ENCODE measurements around the gene ZNF157.

Gene ZNF157

GRCh38 chrX:47446971-47447370 is 76.6 kb downstream of the ZNF157 start:
- no peak for DNase-seq (ENCODE audit: low read depth, low spot score)

GRCh38 chrX:47447607-47448006 is 77.2 kb downstream of the ZNF157 start:
- DNase-seq (ENCODE audit: low read depth, low spot score): no peak

GRCh38 chrX:47448165-47448806 is 77.9 kb downstream of the ZNF157 start:
- no peak for DNase-seq (ENCODE audit: low read depth, low spot score)

- no peak for DNase-seq (ENCODE audit: low read depth, low spot score)
Observed at GRCh38 chrX:47452112-47452511, 81.7 kb downstream of the ZNF157 start.

- DNase-seq (ENCODE audit: low read depth, low spot score): no peak
Observed at GRCh38 chrX:47456080-47456479, 85.7 kb downstream of the ZNF157 start.

- DNase-seq (ENCODE audit: low read depth, low spot score): no peak
Observed at GRCh38 chrX:47458528-47458927, 88.2 kb downstream of the ZNF157 start.

GRCh38 chrX:47460561-47460960 is 90.2 kb downstream of the ZNF157 start:
- DNase-seq (ENCODE audit: low read depth, low spot score): no peak

Data from iPS DF 19.7 (cell line).